Left cardiac atrium (tissue), 4 donors: ENCODE data around the gene TAS2R16. TPM values are rescaled to one million over a fixed set of nuclear protein-coding genes. Genes with fewer than 3 reads are reported as not detected.

ENCODE experiments used
- ATAC-seq, 2 donors: fragments of 200-7000 bp; cut with Tn5 transposase; one replicate each; pipeline ENCODE4 v1.9.1; 2020; ENCODE audit warnings: mild to moderate bottlenecking in 2 of 2, moderate library complexity in 2 of 2
- DNase-seq: peaks from one replicate; pipeline ENCODE4 v3.0.0-alpha.2; 2020
- intact Hi-C, 2 donors: fragments of 100-400 bp; cut with DNase I; formaldehyde crosslinking; loops; one replicate each; pipeline versions ENCODE4 v1.14.1 to v1.15.1; 2022 to 2023
- long read RNA-seq: library from polyadenylated mRNA; unstranded; transcript quantifications from one replicate; pipeline ENCODE4 v2.0.0, GENCODE V29; 2021
- total RNA-seq, 2 donors: library from RNA; stranded (reverse); fragmentation: NEBNext Ultra II Directional; extraction: Animal tissue kit (Norgen Biotek cat#: 25700); gene quantifications; one replicate each; pipeline ENCODE4 v1.2.1, GENCODE V29; 2021
- donor health status: DM: no; HTN: yes; CAD: no.
- donor health status: DM: no; HTN: yes; CAD: no; lungs with severe emphysema.
- donor health status: DM: yes; HTN: yes; CAD: no.
- donor health status: Dilated cardiomyopathy.

The TAS2R16 gene
- not detected for total RNA-seq
- long read RNA-seq: 0 reads

- no peak for ATAC-seq
These were observed at the start of gene TAS2R16 for GRCh38 chr7:122995600-122995999. Gene TAS2R16, minus strand, starts transcription at chr7:122995700. Its CDS starts 66 bp downstream, at chr7:122995634.

GRCh38 chr7:123043642-123044041, 48.1 kb upstream of the TAS2R16 start:
- DNase-seq: no peak
- intact Hi-C loops: no loop called here
- ATAC-seq: no peak

More at GRCh38 chr7:122995600-122995999, at the start of gene TAS2R16:
- no peak for DNase-seq
- intact Hi-C loops: no loop called here

GRCh38 chr7:123041101-123041500, 45.6 kb upstream of the TAS2R16 start:
- DNase-seq (no peak), ATAC-seq (no peak)
- intact Hi-C loops: no loop called here

GRCh38 chr7:123039269-123039668, 43.8 kb upstream of the TAS2R16 start:
- DNase-seq (no peak), ATAC-seq (no peak)
- intact Hi-C loops: no loop called here

- intact Hi-C loops: no loop called here
- ATAC-seq: no peak
- no peak for DNase-seq
These were observed 38.6 kb upstream of the TAS2R16 start for GRCh38 chr7:123034106-123034505.

- intact Hi-C loops: no loop called here
- no peak for DNase-seq
- no peak for ATAC-seq
These were observed 35.1 kb upstream of the TAS2R16 start for GRCh38 chr7:123030631-123031030.

- DNase-seq (no peak), ATAC-seq (no peak)
- intact Hi-C loops: no loop called here
These were observed 32.8 kb upstream of the TAS2R16 start for GRCh38 chr7:123028339-123028738.

GRCh38 chr7:123026251-123026650, 30.8 kb upstream of the TAS2R16 start:
- intact Hi-C loops: no loop called here
- DNase-seq (no peak), ATAC-seq (no peak)

- intact Hi-C loops: no loop called here
- DNase-seq (no peak), ATAC-seq (peak in 1 of 2 donors; percentile 25)
These were observed 29.7 kb upstream of the TAS2R16 start for GRCh38 chr7:123024989-123025758.

- ATAC-seq (no peak), DNase-seq (no peak)
- intact Hi-C loops: no loop called here
These were observed 27.6 kb upstream of the TAS2R16 start for GRCh38 chr7:123023126-123023525.

- no peak for DNase-seq
- no peak for ATAC-seq
- intact Hi-C loops: no loop called here
These were observed 27.1 kb upstream of the TAS2R16 start for GRCh38 chr7:123022576-123022975.

GRCh38 chr7:123012435-123012834, 16.9 kb upstream of the TAS2R16 start:
- no peak for DNase-seq
- intact Hi-C loops: no loop called here
- no peak for ATAC-seq

GRCh38 chr7:123011766-123012369, 16.4 kb upstream of the TAS2R16 start:
- intact Hi-C loops: no loop called here
- no peak for ATAC-seq
- no peak for DNase-seq

GRCh38 chr7:123004931-123005330, 9.4 kb upstream of the TAS2R16 start:
- intact Hi-C loops: no loop called here
- no peak for DNase-seq
- no peak for ATAC-seq

GRCh38 chr7:123003539-123004126, 8.1 kb upstream of the TAS2R16 start:
- intact Hi-C loops: no loop called here
- ATAC-seq: no peak
- DNase-seq: no peak

GRCh38 chr7:122989577-122989976, 5.9 kb downstream of the TAS2R16 start:
- ATAC-seq: no peak
- intact Hi-C loops: no loop called here
- DNase-seq: no peak

- ATAC-seq: no peak
- no peak for DNase-seq
These were observed 6.5 kb downstream of the TAS2R16 start for GRCh38 chr7:122989041-122989440.

GRCh38 chr7:122988333-122988732, 7.2 kb downstream of the TAS2R16 start:
- DNase-seq (no peak), ATAC-seq (no peak)
- intact Hi-C loops: no loop called here

More at GRCh38 chr7:122989041-122989440, 6.5 kb downstream of the TAS2R16 start:
- intact Hi-C loops: no loop called here

GRCh38 chr7:122987463-122987862, 8.0 kb downstream of the TAS2R16 start:
- no peak for ATAC-seq
- DNase-seq: no peak
- intact Hi-C loops: no loop called here

GRCh38 chr7:122984021-122984420, 11.5 kb downstream of the TAS2R16 start:
- intact Hi-C loops: no loop called here
- no peak for ATAC-seq
- no peak for DNase-seq

GRCh38 chr7:122983261-122983660, 12.2 kb downstream of the TAS2R16 start:
- intact Hi-C loops: no loop called here
- ATAC-seq (no peak), DNase-seq (no peak)
